OCI-LY7 (cell line): Measurements from ENCODE around the gene CLCN6. TPM values are rescaled to one million over a fixed set of nuclear protein-coding genes. Genes with fewer than 3 reads are reported as not detected.
A peak's percentile ranks its signal among the peaks of the same experiment; 100 is the strongest.

ENCODE experiments used
- BruUV-seq: library from RNA; stranded (reverse); fragments of 400-500 nt; replicated peaks from 2 replicates; lab custom pipeline; 2021; lab: Mats Ljungman, UMichigan
- CTCF ChIA-PET: fragments of 300-600 bp; sonication (Branson Sonifier 250); formaldehyde crosslinking; loops from one replicate; lab custom pipeline; 2022; ENCODE audit warnings: antibody characterized with exemption; ENCODE audit not compliant: unreplicated experiment; lab: Charles Lee
- POLR2A ChIA-PET: fragments of 300-600 bp; sonication (Branson Sonifier 250); formaldehyde crosslinking; loops from one replicate; lab custom pipeline; 2022; ENCODE audit warnings: antibody characterized with exemption; lab: Charles Lee
- DNase-seq: peaks from one replicate; pipeline ENCODE4 v3.0.0-alpha.2; 2015; ENCODE audit warnings: low spot score
- H2AFZ ChIP-seq: fragments of 200-600 bp; sonication (generic), shearing (Covaris generic); 2 replicates; pipeline ENCODE4 v1.6.1; 2014; ENCODE audit warnings: mild to moderate bottlenecking, antibody characterized with exemption, low read length, moderate library complexity
- H3K27ac ChIP-seq: fragments of 200-600 bp; sonication (generic); 2 replicates; pipeline ENCODE4 v1.5.1; 2014; ENCODE audit warnings: mixed run types, low read depth, mild to moderate bottlenecking, moderate library complexity, low read length, inconsistent platforms; ENCODE audit not compliant: poor library complexity, severe bottlenecking
- H3K36me3 ChIP-seq: fragments of 200-600 bp; sonication (generic); 2 replicates; pipeline ENCODE4 v1.6.1; 2014; ENCODE audit warnings: mild to moderate bottlenecking, antibody characterized with exemption, low read length, moderate library complexity, mixed read lengths; ENCODE audit not compliant: insufficient read depth
- H3K4me1 ChIP-seq: fragments of 200-600 bp; sonication (generic); 2 replicates; pipeline ENCODE4 v1.5.1; 2014; ENCODE audit warnings: mild to moderate bottlenecking, low read length; ENCODE audit not compliant: insufficient read depth, poor library complexity, severe bottlenecking
- H3K4me2 ChIP-seq: fragments of 200-600 bp; sonication (generic); 2 replicates; pipeline ENCODE4 v1.6.1; 2014; ENCODE audit warnings: mild to moderate bottlenecking, low read length
- H3K4me3 ChIP-seq: fragments of 200-600 bp; sonication (generic); 2 replicates; pipeline ENCODE4 v1.5.1; 2014; ENCODE audit warnings: mild to moderate bottlenecking, low read depth, low read length; ENCODE audit not compliant: poor library complexity, severe bottlenecking
- H3K79me2 ChIP-seq: fragments of 200-600 bp; sonication (generic); 2 replicates; pipeline ENCODE4 v1.6.1; 2016; ENCODE audit warnings: low read depth, mild to moderate bottlenecking, low read length, moderate library complexity, mixed read lengths; ENCODE audit not compliant: insufficient read depth
- H3K9me2 ChIP-seq: fragments of 200-600 bp; sonication (generic); 2 replicates; pipeline ENCODE4 v1.6.1; 2016; ENCODE audit warnings: mild to moderate bottlenecking, low read length, mixed read lengths; ENCODE audit not compliant: insufficient read depth
- H3K9me3 ChIP-seq: fragments of 200-600 bp; sonication (generic); 2 replicates; pipeline ENCODE4 v1.6.1; 2014; ENCODE audit warnings: mild to moderate bottlenecking, mixed run types, low read length, mixed read lengths
- H4K20me1 ChIP-seq: fragments of 200-600 bp; sonication (generic); 2 replicates; pipeline ENCODE4 v1.6.1; 2014; ENCODE audit warnings: mild to moderate bottlenecking, antibody characterized with exemption, low read length, moderate library complexity, mixed read lengths; ENCODE audit not compliant: insufficient read depth
- CTCF ChIP-seq: fragments of 200-600 bp; sonication (generic); conservative IDR thresholded peaks from 2 replicates; pipeline ENCODE4 v1.5.1; 2014; ENCODE audit warnings: mild to moderate bottlenecking, antibody characterized with exemption, low read length, moderate library complexity, mixed read lengths
- EZH2phosphoT487 ChIP-seq: fragments of 200-600 bp; sonication (generic); IDR thresholded peaks from 2 replicates; pipeline ENCODE4 v1.6.1; 2018; ENCODE audit warnings: low read depth, borderline replicate concordance, mild to moderate bottlenecking, mixed run types, antibody characterized with exemption, low read length, moderate library complexity, mixed read lengths
- intact Hi-C: fragments of 100-400 bp; cut with micrococcal nuclease; formaldehyde crosslinking; loops from one replicate; pipeline ENCODE4 v1.10.0; 2022; ENCODE audit not compliant: unreplicated experiment
- total RNA-seq, 2 experiments: library from RNA; depleted of rRNA in 1 of 2; stranded (reverse); fragments of >200 nt in 1 of 2; shearing (Covaris generic) in 1 of 2; gene quantifications; 2 replicates each; pipeline ENCODE4 v1.2.3, GENCODE V29; 2014 to 2022

CLCN6 gene
- total RNA-seq, 2 experiments from 2014 or later = 19.7 to 65.8 TPM

DNA sequence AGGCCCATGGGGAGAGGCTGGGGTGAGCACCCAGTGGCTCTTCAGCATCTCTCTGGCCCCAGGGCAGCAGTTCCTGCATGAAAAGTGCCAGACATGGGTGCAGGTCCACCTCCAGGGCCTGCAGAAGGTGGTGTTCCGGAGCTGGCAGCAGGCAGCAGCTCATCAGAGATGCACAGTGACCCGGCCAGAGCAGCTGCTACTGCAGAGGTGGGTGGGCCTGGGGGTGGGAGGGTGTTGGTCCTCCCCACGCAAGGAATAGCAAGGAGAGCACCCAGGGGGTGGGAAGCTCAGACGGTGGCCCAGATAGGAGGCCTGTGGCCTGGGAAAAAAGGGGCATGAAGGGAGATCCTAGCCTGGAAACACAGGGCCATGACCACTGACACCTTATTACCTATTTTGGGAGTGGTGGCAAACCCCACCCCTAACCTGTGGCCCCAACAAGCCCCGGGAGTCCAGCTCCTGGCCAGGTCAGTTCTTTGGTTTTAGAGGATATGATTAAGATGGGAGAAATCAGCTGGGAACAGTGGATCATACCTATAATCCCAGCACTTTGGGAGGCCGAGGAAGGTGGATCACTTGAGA lies 23.8 kb upstream of the CLCN6 start:
- ChIA-PET POLR2A (interaction anchor here (0.7 to 1.0 kb wide), 3 partner anchors 11 to 423 kb away, joined by 3 to 5 read pairs (median 3); no protein-coding TSS in a partner anchor), CTCF (no interaction called here)
- no peaks in the 10 kb centered on the region for H4K20me1 ChIP-seq
- no peak overlapping the region for H2AFZ ChIP-seq
- TF ChIP-seq CTCF = no peak
- no peak for TF ChIP-seq EZH2phosphoT487
- no peaks in the 10 kb centered on the region for H3K9me3 ChIP-seq
- H3K4me1 ChIP-seq = peaks cover 33% of the 10 kb centered on the region
- intact Hi-C loops = no loop called here
- H3K4me3 ChIP-seq = no peak overlapping the region
- no peak for DNase-seq
- H3K4me2 ChIP-seq = no peak overlapping the region
- no TSS peak for BruUV-seq
- H3K9me2 ChIP-seq = no peaks in the 10 kb centered on the region
- H3K27ac ChIP-seq = no peak overlapping the region
- no peaks in the 10 kb centered on the region for H3K36me3 ChIP-seq
- H3K79me2 ChIP-seq = no peaks in the 10 kb centered on the region

- no peak overlapping the region for H3K4me3 ChIP-seq
- peak; percentile 56 for DNase-seq
- H2AFZ ChIP-seq = peak overlapping the region; percentile 79
- no peaks in the 10 kb centered on the region for H3K79me2 ChIP-seq
- intact Hi-C loops = no loop called here
- ChIA-PET POLR2A (interaction anchor here (0.7 kb wide), 1 partner anchor 52 kb away, joined by 4 read pairs; no protein-coding TSS in a partner anchor), CTCF (no interaction called here)
- no peaks in the 10 kb centered on the region for H3K9me3 ChIP-seq
- no peaks in the 10 kb centered on the region for H4K20me1 ChIP-seq
- H3K36me3 ChIP-seq = no peaks in the 10 kb centered on the region
- peaks cover 33% of the 10 kb centered on the region for H3K4me1 ChIP-seq
- H3K9me2 ChIP-seq = no peaks in the 10 kb centered on the region
- peak overlapping the region; percentile 55 for H3K4me2 ChIP-seq
- H3K27ac ChIP-seq = peak overlapping the region; percentile 56
- no peak for TF ChIP-seq EZH2phosphoT487
- no peak for TF ChIP-seq CTCF
- BruUV-seq = no TSS peak
Measured at GRCh38 chr1:11783556-11783955, 22.4 kb upstream of the CLCN6 start.

GRCh38 chr1:11784256-11784992 lies 21.6 kb upstream of the CLCN6 start:
- no peaks in the 10 kb centered on the region for H3K79me2 ChIP-seq
- no peaks in the 10 kb centered on the region for H3K9me2 ChIP-seq
- peak overlapping the region; percentile 79 for H2AFZ ChIP-seq
- H3K4me2 ChIP-seq = peak overlapping the region; percentile 55
- H3K9me3 ChIP-seq = no peaks in the 10 kb centered on the region
- intact Hi-C loops = no loop called here
- H4K20me1 ChIP-seq = no peaks in the 10 kb centered on the region
- no peaks in the 10 kb centered on the region for H3K36me3 ChIP-seq
- TF ChIP-seq EZH2phosphoT487 (no peak), CTCF (no peak)
- no TSS peak for BruUV-seq
- H3K27ac ChIP-seq = peak overlapping the region; percentile 56
- POLR2A ChIA-PET = interaction anchor here (0.7 kb wide), 1 partner anchor 51 kb away, joined by 4 read pairs; no protein-coding TSS in a partner anchor
- H3K4me3 ChIP-seq = peak overlapping the region; percentile 34
- peaks cover 33% of the 10 kb centered on the region for H3K4me1 ChIP-seq
- CTCF ChIA-PET = no interaction called here
- DNase-seq = peak; percentile 30
